H9 (cell line): ENCODE results near the gene EXOC6. TPM values are rescaled to one million over a fixed set of nuclear protein-coding genes. Genes with fewer than 3 reads are reported as not detected.

Experiments
- DNase-seq: peaks from one replicate; pipeline ENCODE4 v3.0.0-alpha.2; 2017
- H2AFZ ChIP-seq: one replicate; pipeline ENCODE4 v1.6.1; 2013; ENCODE audit warnings: mild to moderate bottlenecking, low read length, control low read depth, moderate library complexity
- H2AK5ac ChIP-seq: 2 replicates; pipeline ENCODE4 v1.6.1; 2013; ENCODE audit warnings: low read length, control low read depth, mixed read lengths; ENCODE audit not compliant: insufficient read length
- H2BK120ac ChIP-seq: one replicate; pipeline ENCODE4 v1.6.1; 2013; ENCODE audit warnings: low read depth, mild to moderate bottlenecking, low read length, control low read depth, inconsistent platforms; ENCODE audit not compliant: poor library complexity, severe bottlenecking
- H2BK12ac ChIP-seq: 2 replicates; pipeline ENCODE4 v1.6.1; 2013; ENCODE audit warnings: low read length, control low read depth, mixed read lengths, low read depth; ENCODE audit not compliant: insufficient read length
- H2BK15ac ChIP-seq: 2 replicates; pipeline ENCODE4 v1.6.1; 2013; ENCODE audit warnings: low read depth, low read length, control low read depth
- H2BK20ac ChIP-seq: one replicate; pipeline ENCODE4 v1.6.1; 2013; ENCODE audit warnings: low read depth, mild to moderate bottlenecking, low read length, control low read depth, inconsistent platforms; ENCODE audit not compliant: poor library complexity, severe bottlenecking
- H2BK5ac ChIP-seq: 2 replicates; pipeline ENCODE4 v1.6.1; 2013; ENCODE audit warnings: low read length, control low read depth, mixed read lengths; ENCODE audit not compliant: insufficient read length
- H3K14ac ChIP-seq: 2 replicates; pipeline ENCODE4 v1.6.1; 2013; ENCODE audit warnings: low read length, control low read depth; ENCODE audit not compliant: insufficient read depth
- H3K18ac ChIP-seq: 2 replicates; pipeline ENCODE4 v1.6.1; 2013; ENCODE audit warnings: low read depth, mild to moderate bottlenecking, mixed read lengths, low read length, control low read depth; ENCODE audit not compliant: insufficient read length
- H3K23ac ChIP-seq: 2 replicates; pipeline ENCODE4 v1.6.1; 2013; ENCODE audit warnings: low read length, control low read depth, mixed read lengths, low read depth; ENCODE audit not compliant: insufficient read length
- H3K23me2 ChIP-seq: 2 replicates; pipeline ENCODE4 v1.6.1; 2013; ENCODE audit warnings: low read depth, mild to moderate bottlenecking, mixed read lengths, low read length, control low read depth; ENCODE audit not compliant: insufficient read length, poor library complexity, severe bottlenecking
- H3K27ac ChIP-seq: 2 replicates; pipeline ENCODE4 v1.5.1; 2013; ENCODE audit warnings: low read length, control low read depth, mixed read lengths, low read depth; ENCODE audit not compliant: insufficient read length
- H3K27me3 ChIP-seq: 2 replicates; pipeline ENCODE4 v1.6.1; 2013; ENCODE audit warnings: low read length, control low read depth, inconsistent platforms; ENCODE audit not compliant: insufficient read depth
- H3K4ac ChIP-seq: 2 replicates; pipeline ENCODE4 v1.6.1; 2013; ENCODE audit warnings: low read depth, mild to moderate bottlenecking, control low read depth, inconsistent platforms, low read length, moderate library complexity
- H3K4me1 ChIP-seq: 2 replicates; pipeline ENCODE4 v1.6.1; 2013; ENCODE audit warnings: low read length, control low read depth, inconsistent platforms; ENCODE audit not compliant: insufficient read depth
- H3K4me2 ChIP-seq: 2 replicates; pipeline ENCODE4 v1.6.1; 2013; ENCODE audit warnings: low read length, control low read depth, mixed read lengths; ENCODE audit not compliant: insufficient read length, insufficient read depth
- H3K56ac ChIP-seq: 2 replicates; pipeline ENCODE4 v1.6.1; 2013; ENCODE audit warnings: low read depth, mild to moderate bottlenecking, mixed read lengths, low read length, control low read depth; ENCODE audit not compliant: insufficient read length
- H3K79me1 ChIP-seq: 2 replicates; pipeline ENCODE4 v1.6.1; 2013; ENCODE audit warnings: low read depth, mild to moderate bottlenecking, moderate library complexity, low read length, control low read depth, inconsistent platforms; ENCODE audit not compliant: insufficient read depth, poor library complexity, severe bottlenecking
- H3K79me2 ChIP-seq: 2 replicates; pipeline ENCODE4 v1.6.1; 2013; ENCODE audit warnings: low read length, control low read depth, inconsistent platforms; ENCODE audit not compliant: insufficient read depth
- H3K9ac ChIP-seq: 2 replicates; pipeline ENCODE4 v1.6.1; 2013; ENCODE audit warnings: low read length, control low read depth, mixed read lengths; ENCODE audit not compliant: insufficient read length; ENCODE audit errors: extremely low read depth
- H3K9me3 ChIP-seq: one replicate; pipeline ENCODE4 v1.6.1; 2013; ENCODE audit warnings: low read depth, low read length, inconsistent platforms; ENCODE audit not compliant: control insufficient read depth
- H3T11ph ChIP-seq: one replicate; pipeline ENCODE4 v1.6.1; 2013; ENCODE audit warnings: mild to moderate bottlenecking, low read length, control low read depth, inconsistent platforms
- H4K20me1 ChIP-seq: one replicate; pipeline ENCODE4 v1.6.1; 2013; ENCODE audit not compliant: control insufficient read depth, insufficient read length, insufficient read depth
- H4K5ac ChIP-seq: 2 replicates; pipeline ENCODE4 v1.6.1; 2013; ENCODE audit warnings: low read depth, mild to moderate bottlenecking, mixed read lengths, low read length, control low read depth; ENCODE audit not compliant: insufficient read length
- H4K8ac ChIP-seq: replicated peaks from 2 replicates; pipeline ENCODE4 v1.6.1; 2013; ENCODE audit warnings: low read length, control low read depth, mixed read lengths, low read depth; ENCODE audit not compliant: insufficient read length
- H4K91ac ChIP-seq: 2 replicates; pipeline ENCODE4 v1.6.1; 2013; ENCODE audit warnings: low read depth, mild to moderate bottlenecking, moderate library complexity, mixed read lengths, low read length, control low read depth; ENCODE audit not compliant: insufficient read length
- H3K27ac Mint-ChIP-seq, 3 experiments: 2 replicates in 2 of 3; 3 replicates in 1 of 3; pipeline ENCODE4 v1.8.0; 2020 to 2021; ENCODE audit warnings: mixed read lengths in 3 of 3, mild to moderate bottlenecking in 1 of 3, moderate library complexity in 1 of 3
- H3K27me3 Mint-ChIP-seq: 2 replicates; pipeline ENCODE4 v1.8.0; 2021; ENCODE audit warnings: low read depth, mild to moderate bottlenecking, moderate library complexity, mixed read lengths
- H3K36me3 Mint-ChIP-seq, 3 experiments: 2 replicates in 2 of 3; 3 replicates in 1 of 3; pipeline ENCODE4 v1.8.0; 2020 to 2021; ENCODE audit warnings: low read depth in 3 of 3, mixed read lengths in 3 of 3; ENCODE audit not compliant: insufficient read depth in 1 of 3
- H3K4me1 Mint-ChIP-seq, 2 experiments: 2 replicates each; pipeline ENCODE4 v1.8.0; 2020; ENCODE audit warnings: mixed read lengths in 2 of 2
- H3K4me3 Mint-ChIP-seq, 2 experiments: 2 replicates in 1 of 2; 3 replicates in 1 of 2; pipeline ENCODE4 v1.8.0; 2020 to 2021; ENCODE audit warnings: mild to moderate bottlenecking in 2 of 2, mixed read lengths in 2 of 2, moderate library complexity in 1 of 2
- H3K9me3 Mint-ChIP-seq, 2 experiments: 2 replicates in 1 of 2; 3 replicates in 1 of 2; pipeline ENCODE4 v1.8.0; 2020; ENCODE audit warnings: mild to moderate bottlenecking in 2 of 2, mixed read lengths in 2 of 2, moderate library complexity in 1 of 2
- WGBS: extraction: QIAGEN DNeasy Blood & Tissue Kit; methylation state at CpG from one replicate; pipeline ENCODE4 v1.1.7; 2013; ENCODE audit warnings: missing lambda C conversion rate, low lambda C conversion rate, mixed read lengths; ENCODE audit not compliant: insufficient read length; ENCODE audit errors: extremely low coverage; 5-methylcytosine and 5-hydroxymethylcytosine counted together
- total RNA-seq: library from RNA; stranded (reverse); gene quantifications from 2 replicates; pipeline ENCODE4 v1.2.1, GENCODE V29; 2021
- TF ChIP-seq, protein P1 (sequence below): fragments of 200-600 bp; sonication (generic); conservative IDR thresholded peaks from 3 replicates; pipeline ENCODE4 v1.8.0; 2021; ENCODE audit warnings: antibody characterized with exemption, mild to moderate bottlenecking

The EXOC6 gene
- total RNA-seq, 1 experiment from 2014 or later: 9.0 TPM

DNA sequence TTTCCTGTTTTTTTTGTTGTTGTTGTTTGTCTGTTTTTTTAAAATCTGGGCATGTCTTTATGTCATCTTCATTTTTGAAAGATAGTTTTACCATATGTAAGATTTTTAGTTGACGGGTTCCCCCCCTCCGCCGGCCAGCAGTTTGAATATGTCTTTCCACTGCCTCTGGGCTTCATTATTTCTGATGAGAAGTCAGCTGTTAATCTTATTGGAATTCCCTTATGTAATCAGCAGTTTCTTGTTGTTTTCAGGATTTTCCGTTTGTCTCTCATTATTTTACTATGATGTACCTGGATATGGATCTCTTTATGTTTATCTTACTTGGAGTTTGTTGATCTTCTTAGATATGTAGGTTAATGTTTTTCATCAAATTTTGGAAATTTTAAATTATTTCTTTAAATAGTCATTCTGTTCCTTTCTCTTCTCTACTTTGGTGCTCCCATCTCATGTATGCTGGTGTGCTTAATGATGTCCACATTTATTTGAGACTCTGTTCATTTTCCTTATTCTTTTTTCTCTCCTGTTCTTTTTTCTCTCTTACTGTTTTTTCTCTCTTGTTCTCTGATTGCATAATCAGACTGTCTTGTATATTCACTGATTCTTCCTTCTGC, 9.7 kb downstream of the EXOC6 start:
- no peak overlapping the region for H3K9ac ChIP-seq
- no peaks in the 10 kb centered on the region for H3K79me2 ChIP-seq
- H2AFZ ChIP-seq: no peak overlapping the region
- Mint-ChIP-seq H3K27me3 (no peaks in the 10 kb centered on the region; the same call in 1 of the 2 replicates), H3K9me3 (peaks cover 26 to 30% of the 10 kb centered on the region in 2 experiments), H3K4me3 (no peak overlapping the region), H3K4me1 (no peaks in the 10 kb centered on the region), H3K36me3 (peaks cover 16 to 27% (median 18%) of the 10 kb centered on the region in 3 experiments), H3K27ac (no peak overlapping the region)
- H2BK120ac ChIP-seq: no peak overlapping the region
- H4K20me1 ChIP-seq: no peaks in the 10 kb centered on the region
- no peaks in the 10 kb centered on the region for H3K27me3 ChIP-seq
- no peaks in the 10 kb centered on the region for H3K4me1 ChIP-seq
- H2AK5ac ChIP-seq: no peak overlapping the region
- H4K8ac ChIP-seq: no peak overlapping the region
- TF ChIP-seq, protein P1, sequence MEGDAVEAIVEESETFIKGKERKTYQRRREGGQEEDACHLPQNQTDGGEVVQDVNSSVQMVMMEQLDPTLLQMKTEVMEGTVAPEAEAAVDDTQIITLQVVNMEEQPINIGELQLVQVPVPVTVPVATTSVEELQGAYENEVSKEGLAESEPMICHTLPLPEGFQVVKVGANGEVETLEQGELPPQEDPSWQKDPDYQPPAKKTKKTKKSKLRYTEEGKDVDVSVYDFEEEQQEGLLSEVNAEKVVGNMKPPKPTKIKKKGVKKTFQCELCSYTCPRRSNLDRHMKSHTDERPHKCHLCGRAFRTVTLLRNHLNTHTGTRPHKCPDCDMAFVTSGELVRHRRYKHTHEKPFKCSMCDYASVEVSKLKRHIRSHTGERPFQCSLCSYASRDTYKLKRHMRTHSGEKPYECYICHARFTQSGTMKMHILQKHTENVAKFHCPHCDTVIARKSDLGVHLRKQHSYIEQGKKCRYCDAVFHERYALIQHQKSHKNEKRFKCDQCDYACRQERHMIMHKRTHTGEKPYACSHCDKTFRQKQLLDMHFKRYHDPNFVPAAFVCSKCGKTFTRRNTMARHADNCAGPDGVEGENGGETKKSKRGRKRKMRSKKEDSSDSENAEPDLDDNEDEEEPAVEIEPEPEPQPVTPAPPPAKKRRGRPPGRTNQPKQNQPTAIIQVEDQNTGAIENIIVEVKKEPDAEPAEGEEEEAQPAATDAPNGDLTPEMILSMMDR: no peak
- no peak overlapping the region for H3K18ac ChIP-seq
- H3T11ph ChIP-seq: no peak overlapping the region
- no peak overlapping the region for H2BK12ac ChIP-seq
- H4K91ac ChIP-seq: no peak overlapping the region
- no peaks in the 10 kb centered on the region for H3K79me1 ChIP-seq
- H3K27ac ChIP-seq: no peak overlapping the region
- H3K4ac ChIP-seq: no peak overlapping the region
- no peak overlapping the region for H3K4me2 ChIP-seq
- no peak overlapping the region for H2BK15ac ChIP-seq
- no peak overlapping the region for H2BK5ac ChIP-seq
- no peak overlapping the region for H2BK20ac ChIP-seq
- H3K56ac ChIP-seq: no peak overlapping the region
- WGBS: no CpG with 5 or more reads among the region's 4 CpGs
- no peaks in the 10 kb centered on the region for H3K9me3 ChIP-seq
- no peaks in the 10 kb centered on the region for H3K23me2 ChIP-seq
- no peak overlapping the region for H4K5ac ChIP-seq
- no peak overlapping the region for H3K23ac ChIP-seq
- no peak for DNase-seq
- no peak overlapping the region for H3K14ac ChIP-seq
